ENCODE results near the gene TIGD1.

DNA sequence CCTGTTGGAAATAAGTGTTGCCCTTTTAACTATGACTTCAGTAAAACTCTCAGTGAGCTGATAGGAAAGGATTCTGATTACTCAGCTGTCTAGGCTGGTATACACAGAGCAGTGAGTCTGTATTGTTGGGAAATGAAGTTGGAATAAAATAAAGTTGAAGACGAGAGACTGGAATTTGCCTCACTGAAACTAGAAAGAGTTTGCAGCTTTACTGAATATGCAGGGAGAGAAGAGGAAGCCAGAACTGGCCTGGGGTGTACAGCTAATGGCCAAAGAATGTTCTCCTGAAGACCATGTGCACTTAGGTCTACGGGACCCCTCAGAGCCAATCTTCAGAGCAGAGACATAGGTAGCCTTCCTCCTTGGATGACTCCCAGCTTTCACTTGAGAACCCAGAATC is 26.6 kb upstream of the TIGD1 start:
- TF ChIP-seq CTCF (IDR thresholded peaks at IDR 0.05) (no peak), POLR2A (IDR thresholded peaks at IDR 0.05) (no peak)
